AG20443 (cell line): ENCODE results near the gene GMEB1.
"Not testable (repeated sequence)": the region's sequence is repeated elsewhere in the genome, so short reads cannot be mapped to it uniquely, and the experiment has no call there.

Experiments used
- DNase-seq: peaks from one replicate; pipeline ENCODE4 v3.0.0; 2012; ENCODE audit warnings: low spot score, mixed read lengths

The GMEB1 gene, protein sequence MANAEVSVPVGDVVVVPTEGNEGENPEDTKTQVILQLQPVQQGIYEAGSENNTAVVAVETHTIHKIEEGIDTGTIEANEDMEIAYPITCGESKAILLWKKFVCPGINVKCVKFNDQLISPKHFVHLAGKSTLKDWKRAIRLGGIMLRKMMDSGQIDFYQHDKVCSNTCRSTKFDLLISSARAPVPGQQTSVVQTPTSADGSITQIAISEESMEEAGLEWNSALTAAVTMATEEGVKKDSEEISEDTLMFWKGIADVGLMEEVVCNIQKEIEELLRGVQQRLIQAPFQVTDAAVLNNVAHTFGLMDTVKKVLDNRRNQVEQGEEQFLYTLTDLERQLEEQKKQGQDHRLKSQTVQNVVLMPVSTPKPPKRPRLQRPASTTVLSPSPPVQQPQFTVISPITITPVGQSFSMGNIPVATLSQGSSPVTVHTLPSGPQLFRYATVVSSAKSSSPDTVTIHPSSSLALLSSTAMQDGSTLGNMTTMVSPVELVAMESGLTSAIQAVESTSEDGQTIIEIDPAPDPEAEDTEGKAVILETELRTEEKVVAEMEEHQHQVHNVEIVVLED

DNA sequence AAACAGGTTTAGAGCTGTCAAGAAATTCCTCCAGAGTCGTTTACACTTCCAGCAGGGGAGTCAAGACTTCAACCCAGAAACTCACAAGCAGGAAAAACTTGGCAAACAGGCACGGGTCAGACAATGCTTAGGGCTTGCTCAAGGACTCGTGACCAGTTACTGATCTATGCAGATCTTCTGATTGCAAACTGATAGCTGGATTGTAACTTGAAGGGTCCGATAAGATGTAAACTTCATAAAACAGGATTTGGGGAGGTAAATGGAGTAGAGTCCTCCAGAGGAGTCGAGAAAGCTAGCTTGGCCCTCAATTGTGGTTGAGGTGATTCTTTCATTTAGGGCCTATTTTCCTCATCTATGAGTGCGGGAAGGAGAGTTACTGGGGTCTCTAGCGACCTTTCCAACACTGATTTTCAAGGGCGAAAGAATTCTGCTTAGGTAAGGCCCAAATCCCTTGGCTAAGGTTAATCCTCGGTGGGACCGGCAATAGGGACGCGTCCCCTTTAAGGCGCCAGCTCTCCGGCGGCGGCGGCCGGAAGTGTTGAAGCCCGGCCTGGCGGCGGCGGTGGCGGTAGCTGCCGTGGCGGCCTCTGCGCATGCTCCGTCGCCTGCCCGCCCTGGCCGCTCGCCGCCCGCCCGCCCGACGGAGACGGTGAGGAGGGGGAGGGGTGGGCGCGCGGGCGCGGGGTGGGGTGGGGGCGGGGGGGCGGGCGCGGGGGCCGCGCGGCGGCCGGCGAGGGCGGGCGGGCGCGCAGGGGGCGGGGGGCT, at the start of gene GMEB1:
TSS of gene GMEB1 (plus strand) at position 594 of the 765 bp plus-strand sequence. CDS start 14,829 bp downstream, outside the sequence.
- DNase-seq: peak; percentile 97

GRCh38 chr1:28631713-28632112, 36.9 kb upstream of the GMEB1 start:
- no peak for DNase-seq

DNA sequence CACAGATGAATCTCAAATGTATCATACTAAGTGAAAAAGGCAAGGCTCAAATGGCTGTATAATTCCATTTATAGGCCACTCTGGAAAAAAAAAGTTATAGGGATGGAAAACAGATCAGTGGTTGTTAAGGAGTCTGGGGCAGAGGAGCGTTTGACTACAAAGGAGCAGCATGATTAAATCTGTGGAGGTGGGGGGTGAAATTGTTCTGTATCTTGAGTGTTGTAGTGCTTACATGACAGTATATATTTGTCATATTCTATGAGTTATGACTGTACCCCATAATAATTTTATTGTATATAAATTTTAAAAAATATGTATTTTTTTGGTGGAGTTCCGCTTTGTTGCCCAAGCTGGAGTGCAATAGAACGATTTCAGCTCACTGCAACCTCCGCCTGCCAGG, 36.0 kb upstream of the GMEB1 start:
- DNase-seq: no peak

- no peak for DNase-seq
Measured at GRCh38 chr1:28640766-28641165, 27.8 kb upstream of the GMEB1 start.

- no peak for DNase-seq
Measured at GRCh38 chr1:28642056-28642846, 26.3 kb upstream of the GMEB1 start.

GRCh38 chr1:28642847-28643635, 25.5 kb upstream of the GMEB1 start, which contains the start of gene TAF12:
Gene TAF12, minus strand, starts transcription at chr1:28643067. Its CDS starts 20,986 bp downstream, at chr1:28622081.
- peak; percentile 97 for DNase-seq

- no peak for DNase-seq
Measured at GRCh38 chr1:28644494-28644893, 24.1 kb upstream of the GMEB1 start.

DNA sequence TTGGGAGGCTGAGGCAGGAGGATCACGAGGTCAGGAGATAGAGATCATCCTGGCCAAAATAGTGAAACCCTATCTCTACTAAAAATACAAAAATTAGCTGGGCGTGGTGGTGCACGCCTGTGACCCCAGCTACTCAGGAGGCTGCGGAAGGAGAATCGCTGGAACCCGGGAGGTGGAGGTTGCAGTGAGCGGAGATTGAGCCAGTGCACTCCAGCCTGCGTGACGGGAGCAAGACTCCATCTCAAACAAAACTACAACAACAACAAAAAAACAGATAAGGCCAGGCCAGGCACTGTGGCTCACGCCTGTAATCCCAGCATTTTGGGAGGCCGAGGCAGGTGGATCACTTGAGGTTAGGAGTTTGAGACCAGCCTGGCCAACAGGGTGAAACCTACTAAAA, 23.2 kb upstream of the GMEB1 start:
- DNase-seq: not testable (repeated sequence)

DNA sequence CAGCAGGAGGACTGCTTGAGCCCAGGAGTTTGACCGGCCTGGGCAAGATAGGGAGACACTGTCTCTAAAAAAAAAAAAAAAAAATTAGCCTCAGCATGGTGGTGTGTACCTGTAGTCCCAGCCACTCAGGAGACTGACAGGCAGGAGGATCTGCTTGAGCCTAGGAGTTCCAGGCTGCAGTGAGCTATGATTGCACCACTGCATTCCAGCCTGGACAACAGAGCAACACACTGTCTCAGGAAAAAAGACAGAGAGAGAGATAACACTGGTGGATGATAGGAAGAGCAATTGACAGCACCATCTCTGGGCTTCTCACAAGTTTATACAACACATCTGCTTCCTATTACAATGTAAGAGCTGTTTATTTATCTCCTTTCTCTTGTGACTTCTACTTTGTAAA, 22.5 kb upstream of the GMEB1 start:
- DNase-seq: no peak

- DNase-seq: peak; percentile 93
Measured at GRCh38 chr1:28648008-28648473, 20.5 kb upstream of the GMEB1 start.

- peak; percentile 78 for DNase-seq
Measured at GRCh38 chr1:28648474-28649198, 19.9 kb upstream of the GMEB1 start, which contains the start of gene RNU11. Gene RNU11, plus strand, starts transcription at chr1:28648600.

- DNase-seq: not testable (repeated sequence)
Measured at GRCh38 chr1:28653063-28653462, 15.5 kb upstream of the GMEB1 start.

- DNase-seq: not testable (repeated sequence)
Measured at GRCh38 chr1:28653870-28654269, 14.7 kb upstream of the GMEB1 start.

DNA sequence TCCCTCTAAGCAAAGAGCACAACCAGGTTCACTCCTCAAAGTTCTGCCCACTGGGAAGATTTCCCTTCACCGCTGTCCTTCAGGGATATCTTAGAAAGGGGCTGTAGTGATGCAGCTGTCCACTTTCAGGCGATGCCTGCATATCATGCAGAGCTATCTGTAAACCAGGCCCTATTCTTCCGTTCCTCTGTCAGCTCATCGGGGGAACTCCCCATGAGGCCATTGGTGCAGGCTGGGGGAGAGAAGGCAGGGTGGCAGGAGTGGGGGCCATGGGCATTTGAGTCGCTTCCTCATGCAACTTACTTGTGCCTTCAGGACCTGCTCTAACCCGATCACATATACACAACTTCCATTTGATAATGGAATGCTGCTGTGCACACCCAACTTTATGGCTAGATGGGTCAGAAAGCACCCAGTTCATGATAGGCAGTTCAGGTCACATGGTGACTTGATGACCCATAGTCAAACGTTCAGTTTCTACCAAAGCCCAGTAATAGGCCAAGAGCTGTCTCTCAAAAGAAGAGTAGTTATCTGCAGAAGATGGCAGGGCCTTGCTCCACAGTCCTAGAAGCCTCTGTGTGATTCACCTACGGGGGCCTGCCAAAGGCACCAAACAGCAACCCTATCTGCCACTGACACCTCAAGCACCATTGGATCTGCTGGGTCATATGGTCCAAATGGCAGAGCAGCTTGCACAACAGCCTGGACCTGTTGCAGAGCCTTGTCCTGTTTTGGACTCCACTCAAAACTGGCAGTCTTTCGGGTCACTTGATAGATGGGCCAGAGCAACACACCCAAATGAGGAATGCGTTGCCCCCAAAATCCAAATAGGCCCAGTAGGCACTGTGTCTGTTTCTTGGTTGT, 12.9 kb upstream of the GMEB1 start:
- DNase-seq: not testable (repeated sequence)

DNA sequence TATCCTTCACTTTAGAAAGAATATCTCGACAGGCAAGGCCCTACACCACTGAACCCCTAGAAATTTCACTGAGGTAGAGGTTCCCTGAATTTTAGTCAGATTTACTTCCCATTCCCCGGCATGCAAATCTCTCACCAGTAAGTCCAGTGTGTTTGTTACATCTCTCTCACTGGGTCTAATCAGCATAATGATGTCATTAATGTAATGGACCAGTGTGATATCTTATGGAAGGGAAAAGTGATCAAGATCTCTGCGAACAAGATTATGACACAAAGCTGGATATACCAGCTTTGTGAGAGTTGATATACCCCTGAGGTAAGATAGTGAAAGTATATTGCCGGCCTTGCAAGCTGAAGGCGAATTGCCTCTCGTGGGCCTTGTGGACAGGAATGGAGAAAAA, 12.2 kb upstream of the GMEB1 start:
- DNase-seq: no peak

DNA sequence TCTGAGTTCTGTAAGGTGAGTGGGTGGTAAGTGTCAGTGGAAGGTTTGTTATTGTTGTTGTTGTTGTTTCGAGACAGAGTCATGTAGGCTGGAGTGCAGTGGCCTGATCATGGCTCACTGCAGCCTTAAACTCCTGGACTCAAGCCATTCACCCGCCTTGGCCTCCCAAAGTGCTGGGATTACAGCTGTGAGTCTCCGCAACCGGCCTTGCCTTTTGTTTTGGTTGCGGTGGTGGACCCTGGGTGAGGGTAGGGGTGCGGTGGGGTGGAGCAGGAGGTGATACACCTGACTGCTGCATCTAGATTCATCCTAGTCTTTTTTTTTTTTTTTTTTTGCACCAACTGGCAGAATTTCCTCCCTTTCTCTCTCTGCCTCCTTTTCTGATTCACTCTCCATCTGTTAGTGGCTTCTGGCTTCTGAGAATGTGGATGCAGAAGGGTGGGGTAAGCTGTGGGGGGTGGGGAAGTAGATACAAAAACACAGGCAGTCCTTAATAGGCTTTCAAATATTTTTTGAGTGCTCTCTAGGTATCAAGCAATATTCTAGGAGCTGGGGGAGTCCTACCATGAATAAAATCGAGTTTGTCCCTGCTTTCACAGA, 4.6 kb upstream of the GMEB1 start:
- DNase-seq: peak; percentile 33

DNA sequence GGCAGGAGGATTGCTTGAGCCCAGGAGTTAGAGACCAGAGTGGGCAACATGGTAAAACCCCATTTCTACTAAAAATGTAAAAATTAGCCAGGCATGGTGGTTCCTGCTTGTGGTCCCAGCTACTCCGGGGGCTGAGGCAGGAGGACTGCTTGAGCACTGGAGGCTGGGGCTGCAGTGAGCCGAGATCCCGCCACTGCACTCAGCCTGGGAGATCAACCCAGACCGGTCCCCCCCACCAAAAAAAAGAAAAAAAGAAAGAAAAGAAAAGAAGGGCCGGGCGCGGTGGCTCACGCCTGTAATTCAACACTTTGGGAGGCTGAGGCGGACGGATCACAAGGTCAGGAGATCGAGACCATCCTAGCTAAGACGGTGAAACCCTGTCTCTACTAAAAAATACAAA, 1.8 kb upstream of the GMEB1 start:
- DNase-seq: no peak

DNA sequence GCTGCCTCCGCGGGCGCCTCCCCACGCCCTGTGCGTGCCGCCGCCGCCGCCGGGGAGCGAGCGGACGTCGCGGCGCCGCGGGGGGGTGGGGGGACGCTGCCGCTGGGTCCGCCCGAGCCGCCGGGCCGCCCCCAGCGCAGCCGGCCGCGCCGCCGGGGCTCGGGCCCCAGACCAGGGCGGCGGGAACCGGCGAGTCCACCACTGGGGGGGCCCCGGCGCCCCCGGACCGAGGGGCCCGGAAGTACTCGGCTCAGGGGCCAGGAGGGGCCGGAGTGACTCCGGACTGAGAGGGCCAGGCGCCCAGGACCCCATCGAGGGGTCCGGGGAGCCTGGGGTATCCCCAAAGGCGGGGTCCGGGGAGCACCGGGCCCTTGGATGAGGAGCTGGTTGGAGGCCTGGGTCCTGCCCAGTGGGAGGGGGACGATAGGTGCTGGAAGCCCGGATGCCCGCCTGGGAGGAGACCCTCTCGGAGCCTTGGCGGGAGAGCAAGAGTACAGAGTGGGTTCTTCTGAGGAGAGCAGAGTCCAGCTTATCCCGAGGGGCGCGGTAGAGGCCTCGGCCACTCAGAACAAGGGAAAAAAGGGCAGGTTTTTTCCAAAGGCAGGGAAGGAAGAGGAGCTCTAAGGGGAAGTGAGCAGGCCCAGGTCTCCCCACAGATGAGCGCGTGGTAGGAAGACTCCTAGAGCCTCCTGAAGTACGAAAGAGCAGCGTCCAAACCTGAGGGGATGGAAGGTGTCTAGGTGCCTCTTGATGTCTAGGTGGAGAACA, 556 bp downstream of the GMEB1 start:
- DNase-seq: peak; percentile 97
